Lower leg skin (tissue), 4 donors: ENCODE results near the gene BEND2. TPM values are rescaled to one million over a fixed set of nuclear protein-coding genes. Genes with fewer than 3 reads are reported as not detected.

Experiments
- DNase-seq, 2 donors: peaks; one replicate each; pipeline ENCODE4 v3.0.0-alpha.2; 2019; ENCODE audit warnings: low spot score in 2 of 2
- H3K4me3 ChIP-seq: fragments of 200-600 bp; sonication (generic); 2 replicates; pipeline ENCODE4 v1.5.1; 2017; ENCODE audit warnings: mild to moderate bottlenecking, low read depth; ENCODE audit not compliant: poor library complexity, severe bottlenecking
- POLR2A ChIP-seq, 2 donors: fragments of 450-650 bp; IDR thresholded peaks; one replicate each; pipeline ENCODE4 v1.6.1; 2016 to 2017; ENCODE audit warnings: antibody characterized with exemption in 2 of 2, mild to moderate bottlenecking in 1 of 2, moderate library complexity in 1 of 2
- WGBS, 2 donors: methylation state at CpG; one replicate each; pipeline ENCODE4 v1.1.5; 2018; 5-methylcytosine and 5-hydroxymethylcytosine counted together
- intact Hi-C: fragments of 100-400 bp; cut with DNase I; formaldehyde crosslinking; loops from one replicate; pipeline ENCODE4 v1.15.0; 2023; ENCODE audit warnings: low total_unique reads
- total RNA-seq, 4 donors: library from RNA; depleted of rRNA; stranded (reverse); fragments of >200 nt; gene quantifications; one replicate each; pipeline ENCODE4 v1.1.0, GENCODE V29; 2016
- TF ChIP-seq, protein P1 (sequence below), 3 donors: fragments of 450-650 bp; IDR thresholded peaks; one replicate each; pipeline ENCODE4 v1.5.1; 2016; ENCODE audit warnings: antibody characterized with exemption in 3 of 3, mild to moderate bottlenecking in 3 of 3, moderate library complexity in 2 of 3

The BEND2 gene
- total RNA-seq, 4 donors from 2014 or later: not detected

DNA sequence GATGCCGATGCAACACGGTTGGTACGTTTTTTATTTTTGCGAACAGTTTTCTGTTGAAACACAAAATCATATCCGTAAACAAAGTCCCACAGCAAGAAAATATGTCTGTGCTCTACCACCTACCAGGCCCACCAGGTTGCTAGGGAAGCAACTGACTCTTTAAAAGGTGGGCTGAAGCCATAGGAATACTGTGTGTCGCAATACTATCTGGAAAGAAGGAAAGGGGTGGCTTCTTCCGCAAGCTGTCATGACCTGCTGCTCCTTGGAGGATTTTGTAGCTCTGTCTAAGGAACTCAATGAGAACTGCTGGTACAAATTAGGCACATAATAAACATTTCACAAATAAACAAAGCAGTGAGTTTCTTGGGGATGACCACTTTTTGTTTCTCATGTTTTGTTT, 46.5 kb downstream of the BEND2 start:
- DNase-seq: no peak
- no peak for TF ChIP-seq POLR2A (IDR thresholded peaks at IDR 0.05)
- TF ChIP-seq, protein P1, sequence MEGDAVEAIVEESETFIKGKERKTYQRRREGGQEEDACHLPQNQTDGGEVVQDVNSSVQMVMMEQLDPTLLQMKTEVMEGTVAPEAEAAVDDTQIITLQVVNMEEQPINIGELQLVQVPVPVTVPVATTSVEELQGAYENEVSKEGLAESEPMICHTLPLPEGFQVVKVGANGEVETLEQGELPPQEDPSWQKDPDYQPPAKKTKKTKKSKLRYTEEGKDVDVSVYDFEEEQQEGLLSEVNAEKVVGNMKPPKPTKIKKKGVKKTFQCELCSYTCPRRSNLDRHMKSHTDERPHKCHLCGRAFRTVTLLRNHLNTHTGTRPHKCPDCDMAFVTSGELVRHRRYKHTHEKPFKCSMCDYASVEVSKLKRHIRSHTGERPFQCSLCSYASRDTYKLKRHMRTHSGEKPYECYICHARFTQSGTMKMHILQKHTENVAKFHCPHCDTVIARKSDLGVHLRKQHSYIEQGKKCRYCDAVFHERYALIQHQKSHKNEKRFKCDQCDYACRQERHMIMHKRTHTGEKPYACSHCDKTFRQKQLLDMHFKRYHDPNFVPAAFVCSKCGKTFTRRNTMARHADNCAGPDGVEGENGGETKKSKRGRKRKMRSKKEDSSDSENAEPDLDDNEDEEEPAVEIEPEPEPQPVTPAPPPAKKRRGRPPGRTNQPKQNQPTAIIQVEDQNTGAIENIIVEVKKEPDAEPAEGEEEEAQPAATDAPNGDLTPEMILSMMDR (IDR thresholded peaks at IDR 0.05): no peak
- WGBS, 2 donors: 82 to 88% methylated on average over 7 of the region's 7 CpGs
- no peak overlapping the region for H3K4me3 ChIP-seq
- intact Hi-C loops: no loop called here

DNA sequence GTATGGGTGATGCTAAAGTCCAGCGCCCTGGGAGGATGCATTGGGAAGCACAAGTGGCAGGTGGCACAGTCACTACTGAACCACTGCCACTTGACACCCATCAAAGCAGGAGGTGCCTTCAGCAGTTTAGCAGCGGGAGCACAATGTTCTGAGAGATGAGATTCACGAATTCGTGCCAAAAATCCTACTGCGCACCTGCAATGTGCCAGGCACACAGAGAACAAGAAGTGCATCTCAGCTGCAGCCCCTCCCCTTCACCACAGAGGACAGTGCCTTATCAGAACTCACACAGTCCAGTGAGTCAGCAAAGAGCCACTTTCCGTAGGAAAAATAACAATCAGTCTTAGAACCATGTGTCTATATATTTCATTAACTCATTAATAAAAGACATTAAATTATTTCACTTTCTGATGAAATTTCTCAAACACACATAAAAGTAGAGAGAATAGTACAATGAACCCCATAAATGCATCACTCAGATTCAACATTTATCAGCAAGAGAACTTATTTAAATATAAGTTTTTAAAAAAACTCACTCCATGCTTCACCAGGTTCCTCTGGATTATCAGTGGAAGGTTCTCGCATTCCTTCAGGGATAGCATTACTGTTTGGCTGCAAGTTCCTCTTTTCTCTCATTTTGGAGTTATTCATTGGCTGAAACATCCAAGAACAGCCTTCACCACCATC, 47.0 kb downstream of the BEND2 start:
- WGBS, 2 donors: 70 to 74% methylated on average over 7 of the region's 7 CpGs
- TF ChIP-seq, protein P1 (IDR thresholded peaks at IDR 0.05): no peak
- no peak for TF ChIP-seq POLR2A (IDR thresholded peaks at IDR 0.05)
- no peak overlapping the region for H3K4me3 ChIP-seq
- no peak for DNase-seq
- intact Hi-C loops: no loop called here

DNA sequence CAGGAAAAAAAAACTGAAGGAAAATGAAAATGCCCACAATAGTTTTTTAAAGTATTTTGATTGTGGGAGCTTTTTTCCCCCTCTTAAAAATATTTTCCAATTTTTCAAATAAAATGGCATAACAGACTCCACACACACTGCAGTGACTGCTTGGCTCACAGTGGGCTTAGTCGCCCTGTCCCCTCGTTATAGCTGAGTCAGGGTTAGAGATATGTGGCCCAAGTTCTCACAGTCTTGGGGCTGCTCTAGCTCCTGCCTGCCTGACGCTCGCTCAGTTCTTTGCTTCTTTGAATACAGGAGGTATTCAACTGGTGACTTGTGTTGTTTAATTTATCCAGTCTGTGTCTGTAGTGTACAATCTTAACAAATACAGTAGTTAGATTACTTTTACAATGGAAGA, 47.7 kb downstream of the BEND2 start:
- intact Hi-C loops: no loop called here
- TF ChIP-seq, protein P1 (IDR thresholded peaks at IDR 0.05): no peak
- no peak for TF ChIP-seq POLR2A (IDR thresholded peaks at IDR 0.05)
- no peak for DNase-seq
- H3K4me3 ChIP-seq: no peak overlapping the region
- WGBS, 2 donors: 74 to 75% methylated on average over 4 of the region's 4 CpGs

DNA sequence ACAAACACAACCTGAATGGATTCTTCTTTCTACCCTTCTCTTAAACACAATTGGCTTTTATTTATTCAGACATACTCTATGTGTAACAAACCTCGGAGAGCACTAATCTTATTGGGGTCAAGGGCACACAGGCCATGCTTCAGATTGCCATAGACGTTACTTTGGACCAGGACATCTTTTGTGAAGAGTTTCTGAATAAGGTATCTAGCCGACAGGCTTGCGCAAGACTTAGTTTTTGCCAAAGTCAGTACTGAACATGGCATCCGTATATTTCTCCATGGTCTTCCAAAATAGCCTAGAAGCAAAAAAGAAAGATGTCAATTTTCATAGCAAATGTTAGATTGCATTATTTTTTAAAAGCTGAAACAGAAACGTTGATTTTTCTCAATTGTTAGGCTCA, 49.8 kb downstream of the BEND2 start:
- TF ChIP-seq, protein P1 (IDR thresholded peaks at IDR 0.05): no peak
- no peak for TF ChIP-seq POLR2A (IDR thresholded peaks at IDR 0.05)
- DNase-seq: no peak
- WGBS, 2 donors: 71 to 79% methylated on average over 6 of the region's 6 CpGs
- H3K4me3 ChIP-seq: no peak overlapping the region
- intact Hi-C loops: no loop called here

DNA sequence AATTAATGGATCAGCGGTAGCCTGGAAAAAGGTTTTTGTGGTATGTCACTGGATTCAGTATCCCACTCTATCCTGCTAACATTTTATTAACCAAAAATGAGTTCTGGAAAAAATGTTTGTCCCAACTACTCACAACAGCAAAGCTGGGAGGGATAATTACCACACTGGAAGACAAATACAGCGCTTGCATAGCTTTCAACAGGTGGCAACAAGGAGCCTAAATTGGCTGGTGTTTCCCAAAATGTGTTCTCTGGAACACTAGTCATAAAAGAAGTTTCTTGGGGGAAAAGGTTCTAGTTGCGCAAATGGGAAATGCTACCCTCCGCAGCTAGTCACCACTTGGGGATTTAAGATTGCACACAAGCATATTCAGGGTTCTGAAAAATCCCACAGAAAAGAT, 54.6 kb downstream of the BEND2 start:
- DNase-seq: no peak
- no peak for TF ChIP-seq POLR2A (IDR thresholded peaks at IDR 0.05)
- TF ChIP-seq, protein P1 (IDR thresholded peaks at IDR 0.05): no peak
- intact Hi-C loops: no loop called here
- WGBS, 2 donors: 91 to 97% methylated on average over 4 of the region's 4 CpGs
- H3K4me3 ChIP-seq: no peak overlapping the region

DNA sequence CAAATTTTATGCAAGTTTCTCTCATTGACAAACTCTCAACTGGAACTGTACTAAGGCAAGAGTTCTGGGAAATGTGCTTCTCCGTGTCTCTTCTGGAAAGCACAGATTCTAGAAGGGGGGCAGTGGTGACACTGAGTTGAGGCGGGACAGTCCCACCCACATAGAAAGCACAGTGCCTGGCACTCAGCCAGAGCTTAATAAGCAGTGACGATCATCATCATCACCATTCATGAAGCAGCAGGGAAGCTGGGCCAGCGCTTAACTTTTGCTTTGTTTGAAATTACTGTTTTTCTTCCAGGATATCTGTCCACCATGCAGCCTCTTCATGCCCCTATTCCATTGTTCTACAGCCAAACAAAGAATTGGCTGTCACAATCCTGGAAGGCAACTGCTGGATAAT, 60.3 kb downstream of the BEND2 start:
- intact Hi-C loops: no loop called here
- WGBS, 2 donors: 52 to 55% methylated on average over 4 of the region's 4 CpGs
- DNase-seq: no peak
- TF ChIP-seq POLR2A (IDR thresholded peaks at IDR 0.05): no peak
- no peak overlapping the region for H3K4me3 ChIP-seq
